Tibial artery (tissue), 4 donors: ENCODE data around the gene TMEFF1.

Experiments
- DNase-seq, 2 donors: peaks; one replicate each; pipeline ENCODE4 v3.0.0-alpha.2; 2019
- H3K27ac ChIP-seq, 2 donors: fragments of 200-600 bp; sonication (generic) in 1 of 2; 1 replicate in 1 of 2; 2 replicates in 1 of 2; pipeline ENCODE4 v1.5.1; 2018 to 2019; ENCODE audit warnings: mild to moderate bottlenecking in 1 of 2
- H3K27me3 ChIP-seq, 2 donors: fragments of 200-600 bp; sonication (generic) in 1 of 2; one replicate each; pipeline versions ENCODE4 v1.5.1 to v1.6.0; 2016 to 2019
- H3K36me3 ChIP-seq, 3 donors: fragments of 200-600 bp; sonication (generic) in 2 of 3; one replicate each; pipeline ENCODE4 v1.5.1; 2016 to 2019; ENCODE audit warnings: mild to moderate bottlenecking in 2 of 3
- H3K4me1 ChIP-seq, 4 donors: fragments of 200-600 bp; sonication (generic) in 2 of 4; 1 replicate in 3 of 4; 2 replicates in 1 of 4; pipeline ENCODE4 v1.5.1; 2016 to 2019
- H3K4me3 ChIP-seq, 2 donors: fragments of 200-600 bp; sonication (generic) in 1 of 2; 1 replicate in 1 of 2; 2 replicates in 1 of 2; pipeline ENCODE4 v1.5.1; 2018 to 2019; ENCODE audit warnings: mild to moderate bottlenecking in 2 of 2
- H3K9me3 ChIP-seq, 3 donors: fragments of 200-600 bp; sonication (generic) in 1 of 3; one replicate each; pipeline ENCODE4 v1.5.1; 2016 to 2019
- CTCF ChIP-seq, 2 experiments: fragments of 200-600 bp in 1 of 2; fragments of 450-650 bp in 1 of 2; IDR thresholded peaks; one replicate each; pipeline ENCODE4 v1.5.1; 2017 to 2019; ENCODE audit warnings: antibody characterized with exemption in 2 of 2, mild to moderate bottlenecking in 1 of 2, moderate library complexity in 1 of 2
- intact Hi-C: fragments of 100-400 bp; cut with DNase I; formaldehyde crosslinking; loops from one replicate; pipeline ENCODE4 v1.15.0; 2023; ENCODE audit warnings: low total_unique reads

The TMEFF1 gene

GRCh38 chr9:100472788-100473275 lies at the start of gene TMEFF1:
Gene TMEFF1 (plus strand): TSS chr9:100473149. CDS start chr9:100473545, 396 bp downstream.
- Histone ChIP-seq H3K27me3 (peaks cover 0 to 3% of the 10 kb centered on the region in 2 donors), H3K4me1 (peaks cover 0 to 16% (median 11%) of the 10 kb centered on the region in 4 donors), H3K27ac (no peak within 1 kb of the TSS), H3K36me3 (no peaks in the 10 kb centered on the region), H3K4me3 (peak within 1 kb of the TSS; percentile 53 to 62), H3K9me3 (no peaks in the 10 kb centered on the region)
- DNase-seq, result no peak
- intact Hi-C loops, result no loop called here
- TF ChIP-seq CTCF (IDR thresholded peaks at IDR 0.05), result no peak

GRCh38 chr9:100425758-100426157 lies 47.2 kb upstream of the TMEFF1 start:
- intact Hi-C loops, result loop anchor here (5.0 kb wide), 2 partner anchors 73 to 608 kb away; partner anchors contain the start of gene TEX10
- Histone ChIP-seq H3K9me3 (no peaks in the 10 kb centered on the region), H3K4me1 (peaks cover 0 to 38% (median 19%) of the 10 kb centered on the region in 4 donors), H3K27me3 (peaks cover 0 to 3% of the 10 kb centered on the region in 2 donors), H3K27ac (peak overlapping the region; percentile 61 to 88), H3K36me3 (no peaks in the 10 kb centered on the region), H3K4me3 (peak overlapping the region in 1 of 2 donors; percentile 65)
- no peak for TF ChIP-seq CTCF (IDR thresholded peaks at IDR 0.05)
- no peak for DNase-seq

GRCh38 chr9:100426189-100426529 lies 46.8 kb upstream of the TMEFF1 start:
- H3K27me3 ChIP-seq, result peaks cover 0 to 3% of the 10 kb centered on the region in 2 donors
- no peaks in the 10 kb centered on the region for H3K9me3 ChIP-seq
- no peak for DNase-seq
- peaks cover 0 to 38% (median 19%) of the 10 kb centered on the region in 4 donors for H3K4me1 ChIP-seq
- no peaks in the 10 kb centered on the region for H3K36me3 ChIP-seq
- peak overlapping the region; percentile 65 for H3K4me3 ChIP-seq
- intact Hi-C loops, result loop anchor here (5.0 kb wide), 2 partner anchors 74 to 609 kb away; partner anchors contain the start of gene TEX10
- H3K27ac ChIP-seq, result peak overlapping the region; percentile 61 to 88
- no peak for TF ChIP-seq CTCF (IDR thresholded peaks at IDR 0.05)

- H3K9me3 ChIP-seq, result no peaks in the 10 kb centered on the region
- no peaks in the 10 kb centered on the region for H3K36me3 ChIP-seq
- intact Hi-C loops, result loop anchor here (5.0 kb wide), 2 partner anchors 74 to 609 kb away; partner anchors contain the start of gene TEX10
- peak; percentile 35 to 81 for DNase-seq
- H3K27ac ChIP-seq, result peak within 1 kb of the TSS; percentile 84 to 88
- peak within 1 kb of the TSS; percentile 65 for H3K4me3 ChIP-seq
- peaks cover 0 to 38% (median 19%) of the 10 kb centered on the region in 4 donors for H3K4me1 ChIP-seq
- TF ChIP-seq CTCF (IDR thresholded peaks at IDR 0.05), result peak; percentile 20 to 49
- H3K27me3 ChIP-seq, result peaks cover 0 to 3% of the 10 kb centered on the region in 2 donors
Observed at GRCh38 chr9:100426530-100427365, 46.2 kb upstream of the TMEFF1 start, which contains the start of gene MSANTD3. Gene MSANTD3 (plus strand): TSS chr9:100427143. CDS start chr9:100441939, 14,796 bp downstream.

GRCh38 chr9:100427366-100428263 lies 45.3 kb upstream of the TMEFF1 start:
- Histone ChIP-seq H3K27ac (peak overlapping the region; percentile 83 to 84), H3K36me3 (no peaks in the 10 kb centered on the region), H3K4me3 (peak overlapping the region; percentile 65), H3K4me1 (peaks cover 0 to 38% (median 20%) of the 10 kb centered on the region in 4 donors), H3K9me3 (no peaks in the 10 kb centered on the region), H3K27me3 (no peaks in the 10 kb centered on the region)
- intact Hi-C loops, result loop anchor here (5.0 kb wide), 2 partner anchors 75 to 610 kb away; partner anchors contain the start of gene TEX10
- TF ChIP-seq CTCF (IDR thresholded peaks at IDR 0.05), result no peak
- DNase-seq, result peak; percentile 57 to 74
